ENCODE results near the gene IQCF6. TPM values are rescaled to one million over a fixed set of nuclear protein-coding genes. Genes with fewer than 3 reads are reported as not detected.
A peak's percentile ranks its signal among the peaks of the same experiment; 100 is the strongest.
"Not testable (repeated sequence)": the region's sequence is repeated elsewhere in the genome, so short reads cannot be mapped to it uniquely, and the experiment has no call there.

The IQCF6 gene
- total RNA-seq = not detected in 2 replicates

DNA sequence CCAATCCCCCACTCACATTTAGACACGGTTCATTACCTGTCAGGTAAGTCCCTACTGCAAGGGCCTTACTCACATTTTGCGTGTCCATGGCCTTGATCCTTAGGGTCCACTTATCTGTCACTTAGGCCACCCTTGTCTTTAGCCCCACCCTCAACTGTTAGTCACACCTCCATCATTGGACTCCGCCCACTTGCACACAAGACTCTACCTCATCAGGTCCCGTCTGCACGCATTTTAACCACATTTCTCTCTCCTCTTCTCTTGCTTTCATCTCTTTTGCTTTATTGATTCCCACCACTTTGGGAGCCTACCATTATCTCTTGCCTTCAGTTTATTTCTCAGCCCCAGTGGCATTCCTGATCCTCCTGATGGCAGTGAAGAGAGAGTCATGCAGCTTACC lies at the start of gene IQCF6:
IQCF6 (minus strand) TSS at position 101 of the 400 bp plus-strand sequence; CDS start at position 88, 13 bp downstream.
- no peak for DNase-seq (ENCODE audit: low read depth in 2 of 2)

DNA sequence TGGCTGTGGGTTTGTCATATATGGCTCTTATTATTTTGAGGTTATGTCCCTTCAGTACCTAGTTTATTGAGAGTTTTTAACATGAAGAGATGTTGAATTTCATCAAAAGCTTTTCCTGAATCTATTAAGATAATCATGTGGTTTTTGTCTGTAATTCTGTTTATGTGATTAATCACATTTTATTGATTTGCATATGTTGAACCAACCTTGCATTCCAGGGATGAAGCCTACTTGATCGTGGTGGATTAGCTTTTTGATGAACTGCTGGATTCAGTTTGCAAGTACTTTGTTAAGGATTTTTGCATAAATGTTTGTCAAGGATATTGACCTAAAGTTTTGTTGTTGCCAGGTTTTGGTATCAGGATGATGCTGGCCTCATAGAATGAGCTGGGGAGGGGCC lies 49.3 kb upstream of the IQCF6 start:
- no peak for DNase-seq (ENCODE audit: low read depth in 2 of 2)

DNA sequence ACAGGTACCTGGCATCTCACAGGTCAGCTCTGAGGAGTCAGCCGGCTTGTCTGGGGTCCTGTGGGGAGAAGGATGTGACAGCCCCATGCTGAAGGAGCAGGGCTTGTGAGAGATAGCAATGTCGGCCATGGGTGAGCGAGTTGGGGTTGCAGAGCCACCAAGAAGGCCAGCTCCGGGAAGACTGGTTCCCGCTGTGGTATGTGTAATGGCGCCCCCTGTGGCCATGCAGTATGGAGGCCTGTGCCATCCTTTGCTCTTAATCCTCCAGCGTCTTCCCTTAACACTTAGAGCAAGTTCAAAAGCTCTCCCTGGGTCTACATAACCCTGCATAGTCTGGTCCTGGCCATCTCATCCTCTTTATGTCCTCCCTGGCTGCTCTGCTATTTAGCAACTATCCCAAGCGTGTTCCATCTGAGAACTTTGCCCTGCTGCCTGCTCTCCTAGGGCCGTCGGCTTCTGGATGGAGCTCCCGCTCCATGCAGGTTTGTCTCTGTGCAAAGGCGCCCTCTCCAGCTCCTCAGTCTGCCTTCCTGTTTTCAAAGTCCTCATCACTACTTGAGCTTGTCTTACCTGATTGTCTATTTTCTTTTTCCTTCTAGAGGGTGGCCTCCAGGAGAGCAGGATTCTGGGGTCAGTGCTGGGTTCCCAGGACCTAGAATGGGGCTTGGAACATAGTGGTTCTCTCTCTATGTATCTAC lies 40.8 kb upstream of the IQCF6 start:
- DNase-seq (ENCODE audit: low read depth in 2 of 2) = no peak

GRCh38 chr3:51819151-51819550 lies 40.1 kb upstream of the IQCF6 start:
- no peak for DNase-seq (ENCODE audit: low read depth in 2 of 2)

DNA sequence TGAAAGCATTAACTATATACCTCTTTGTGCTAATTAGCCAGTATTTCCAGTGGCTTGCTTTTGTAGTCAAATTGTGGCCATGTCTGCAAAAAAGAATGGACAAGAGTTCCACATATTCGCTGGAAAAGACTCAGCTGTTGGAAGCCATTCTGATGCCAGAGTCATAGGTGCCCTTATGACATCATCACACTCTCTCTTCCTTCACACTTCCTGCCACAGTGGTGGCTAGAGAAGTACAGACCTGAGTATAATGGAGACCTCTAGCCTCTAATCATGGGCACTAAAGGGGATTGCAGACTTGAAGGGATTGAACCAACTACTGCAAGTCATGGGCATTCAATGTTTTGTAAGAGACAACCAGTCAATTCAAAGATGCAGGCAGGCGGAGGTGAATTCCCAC lies 38.3 kb upstream of the IQCF6 start:
- DNase-seq (ENCODE audit: low read depth in 2 of 2) = no peak

DNA sequence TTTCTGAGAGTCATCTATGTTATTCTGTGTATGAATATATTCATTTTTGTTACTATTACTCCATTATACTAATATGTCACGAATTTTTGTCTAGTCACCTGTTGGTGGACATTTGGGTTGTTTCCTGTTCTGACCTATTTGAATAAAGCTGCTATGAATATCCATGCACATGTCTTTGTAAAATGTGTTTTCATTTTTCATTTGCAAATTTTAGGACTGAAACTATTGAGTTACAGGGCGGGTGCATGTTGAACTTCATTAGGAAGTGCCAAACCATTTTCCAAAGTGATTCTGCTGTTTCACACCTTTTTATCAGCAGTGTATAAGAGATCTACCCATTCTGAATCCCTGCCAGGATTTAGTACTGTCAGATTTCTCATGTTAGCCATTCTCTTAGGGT lies 37.7 kb upstream of the IQCF6 start:
- no peak for DNase-seq (ENCODE audit: low read depth in 2 of 2)

GRCh38 chr3:51815614-51816013 lies 36.6 kb upstream of the IQCF6 start:
- DNase-seq (ENCODE audit: low read depth in 2 of 2) = no peak

GRCh38 chr3:51814034-51814433 lies 35.0 kb upstream of the IQCF6 start:
- no peak for DNase-seq (ENCODE audit: low read depth in 2 of 2)

- DNase-seq (ENCODE audit: low read depth in 2 of 2) = no peak
Measured at GRCh38 chr3:51813539-51813938, 34.5 kb upstream of the IQCF6 start.

DNA sequence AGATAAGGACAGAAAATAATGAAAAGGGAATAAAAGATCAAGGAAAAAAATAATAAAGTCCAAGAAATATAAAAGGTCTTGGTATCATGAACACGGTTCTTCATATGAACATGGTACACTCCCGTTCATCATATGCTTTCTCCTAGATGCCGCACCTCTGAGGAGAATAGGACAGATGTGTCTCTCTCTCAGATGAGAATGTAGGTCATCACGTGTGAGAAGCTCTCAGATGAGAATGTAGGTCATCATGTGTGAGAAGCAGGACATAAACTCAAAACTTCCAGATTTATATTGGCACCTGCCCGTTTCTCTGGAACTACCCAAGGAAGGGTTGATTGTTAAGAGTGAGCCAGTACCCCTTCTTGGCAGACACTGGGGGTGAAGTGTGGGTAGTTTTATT lies 29.9 kb upstream of the IQCF6 start:
- DNase-seq (ENCODE audit: low read depth in 2 of 2) = no peak

GRCh38 chr3:51802106-51802703 lies 23.2 kb upstream of the IQCF6 start:
- no peak for DNase-seq (ENCODE audit: low read depth in 2 of 2)

DNA sequence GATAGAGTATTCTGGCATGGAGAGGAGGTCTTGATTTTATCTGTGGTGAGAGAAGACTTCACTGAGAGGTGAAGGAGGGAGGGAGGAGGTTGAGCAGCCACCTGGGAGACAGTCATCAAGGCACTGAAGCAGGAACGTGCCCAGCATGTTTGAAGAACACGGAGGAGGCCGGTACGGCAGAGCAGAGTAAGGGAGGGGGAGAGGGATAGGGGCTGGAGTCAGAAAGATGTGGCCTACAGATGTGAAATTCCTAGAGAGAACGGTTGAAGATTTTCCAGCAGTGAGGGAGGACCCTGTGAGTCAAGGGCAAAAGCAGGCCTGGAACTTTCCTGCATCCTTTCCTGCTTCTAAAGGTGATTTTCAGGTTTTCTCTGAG lies 21.7 kb upstream of the IQCF6 start:
- no peak for DNase-seq (ENCODE audit: low read depth in 2 of 2)

DNA sequence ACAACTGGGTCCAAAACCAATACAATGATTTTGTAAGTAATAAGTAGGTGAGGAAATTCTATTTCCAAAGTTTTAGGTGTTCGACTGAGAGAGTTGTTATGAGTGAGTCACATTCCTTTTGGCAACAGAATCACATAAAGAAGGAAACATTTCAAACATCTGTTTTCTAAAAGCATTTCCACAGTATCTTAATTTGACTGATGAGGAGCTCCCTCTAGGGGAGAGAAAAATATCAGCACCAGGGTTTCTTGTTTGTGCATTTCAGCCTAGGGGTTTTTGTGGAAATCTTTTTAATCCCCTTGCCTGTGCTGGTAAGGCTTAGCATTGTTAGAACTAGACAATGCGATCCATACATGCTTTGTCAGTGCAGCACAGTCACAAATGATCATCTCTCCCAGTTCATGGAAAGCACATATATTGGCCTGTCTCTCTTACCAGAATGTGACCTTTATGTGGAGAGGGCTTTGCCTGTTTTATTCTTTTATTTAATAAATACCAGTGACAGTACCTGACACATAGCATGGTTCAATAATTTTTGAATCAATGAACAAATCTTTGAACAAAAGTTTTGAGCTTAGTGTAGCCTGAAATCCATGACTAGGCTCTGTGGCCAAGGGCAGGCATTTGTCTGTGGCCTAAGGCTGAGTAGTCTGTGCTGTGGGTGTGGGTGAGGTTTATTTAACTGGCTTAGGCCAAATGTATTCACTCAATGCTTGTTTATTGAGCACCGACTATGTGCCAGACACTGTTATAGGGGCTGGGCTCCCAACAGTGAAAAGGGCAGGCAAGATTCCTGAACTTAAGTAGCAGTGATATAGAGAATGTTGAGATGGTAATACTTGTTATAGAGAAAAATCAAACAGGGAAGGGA lies 21.1 kb upstream of the IQCF6 start:
- DNase-seq (ENCODE audit: low read depth in 2 of 2) = peak; percentile 59 to 69

DNA sequence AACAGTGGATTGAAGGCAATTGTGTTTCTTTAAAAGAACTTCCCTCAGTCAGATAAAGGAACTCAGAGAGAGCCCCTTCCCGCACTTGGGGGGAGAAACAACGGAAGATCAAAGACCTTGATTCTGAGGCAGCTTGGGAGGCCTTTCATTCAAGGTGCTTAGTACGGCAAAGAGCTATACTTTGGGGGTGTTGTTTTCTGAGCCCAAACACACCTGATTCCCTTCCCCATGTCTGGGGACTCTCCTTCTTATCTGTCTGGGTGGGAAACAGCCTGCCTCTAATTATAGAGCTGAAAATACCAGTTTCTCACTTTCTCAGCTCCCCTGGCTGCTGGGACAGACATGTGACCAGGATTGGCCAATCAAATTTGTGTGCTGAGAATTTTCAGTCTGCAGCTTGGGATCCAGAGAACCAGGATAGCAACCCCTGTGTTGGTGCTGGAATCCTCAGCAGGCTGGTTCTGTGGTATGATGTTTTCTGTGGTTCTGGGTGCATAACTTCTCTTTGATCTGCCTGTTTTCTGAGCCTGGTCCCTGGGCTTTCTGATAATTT lies 19.4 kb upstream of the IQCF6 start:
- no peak for DNase-seq (ENCODE audit: low read depth in 2 of 2)

GRCh38 chr3:51796854-51797253 lies 17.8 kb upstream of the IQCF6 start:
- DNase-seq (ENCODE audit: low read depth in 2 of 2) = no peak

- no peak for DNase-seq (ENCODE audit: low read depth in 2 of 2)
Measured at GRCh38 chr3:51794206-51794605, 15.2 kb upstream of the IQCF6 start.

- no peak for DNase-seq (ENCODE audit: low read depth in 2 of 2)
Measured at GRCh38 chr3:51792206-51792605, 13.2 kb upstream of the IQCF6 start.

DNA sequence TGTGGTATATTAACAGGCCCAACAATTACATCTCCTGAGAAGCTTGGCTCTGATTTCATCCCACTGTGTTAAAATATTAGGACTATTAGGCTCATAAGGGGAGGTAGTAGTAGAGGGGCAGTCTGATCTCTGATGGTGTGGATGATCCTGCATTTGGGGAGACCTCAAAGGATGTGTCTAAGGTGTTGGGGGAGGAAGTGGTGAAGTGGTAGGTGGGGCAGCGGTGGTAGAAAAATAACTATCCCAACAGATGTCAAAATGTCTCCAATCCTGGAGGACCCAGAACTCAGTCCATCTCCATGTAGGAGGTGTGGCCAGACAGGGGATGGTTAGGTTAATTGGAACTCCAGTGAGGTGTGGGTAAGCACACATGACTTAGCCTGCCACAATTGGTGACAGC lies 10.4 kb upstream of the IQCF6 start:
- no peak for DNase-seq (ENCODE audit: low read depth in 2 of 2)

GRCh38 chr3:51787576-51787975 lies 8.5 kb upstream of the IQCF6 start:
- not testable (repeated sequence) for DNase-seq (ENCODE audit: low read depth in 2 of 2)

- DNase-seq (ENCODE audit: low read depth in 2 of 2) = no peak
Measured at GRCh38 chr3:51786267-51786666, 7.2 kb upstream of the IQCF6 start.

DNA sequence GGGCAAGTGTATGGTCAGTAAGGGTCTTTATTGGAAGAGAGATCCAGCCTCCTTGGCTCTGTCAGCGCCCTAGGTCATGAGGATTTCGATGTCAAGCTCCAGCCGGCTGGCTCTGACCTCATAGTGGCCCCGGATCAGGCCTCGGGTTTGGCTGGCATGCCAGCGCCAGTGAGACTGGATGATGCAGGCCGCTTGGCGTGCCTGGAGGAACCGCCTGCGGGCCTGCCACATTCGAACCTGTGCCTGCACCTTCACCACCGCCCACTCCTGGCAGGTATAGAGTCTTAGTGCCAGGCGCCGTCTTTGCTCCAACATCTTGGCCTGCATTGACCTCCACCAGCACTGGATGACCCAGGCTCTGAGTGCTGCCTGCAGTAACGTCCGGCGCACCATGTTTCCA lies 483 bp downstream of the IQCF6 start:
- DNase-seq (ENCODE audit: low read depth in 2 of 2) = no peak

DNA sequence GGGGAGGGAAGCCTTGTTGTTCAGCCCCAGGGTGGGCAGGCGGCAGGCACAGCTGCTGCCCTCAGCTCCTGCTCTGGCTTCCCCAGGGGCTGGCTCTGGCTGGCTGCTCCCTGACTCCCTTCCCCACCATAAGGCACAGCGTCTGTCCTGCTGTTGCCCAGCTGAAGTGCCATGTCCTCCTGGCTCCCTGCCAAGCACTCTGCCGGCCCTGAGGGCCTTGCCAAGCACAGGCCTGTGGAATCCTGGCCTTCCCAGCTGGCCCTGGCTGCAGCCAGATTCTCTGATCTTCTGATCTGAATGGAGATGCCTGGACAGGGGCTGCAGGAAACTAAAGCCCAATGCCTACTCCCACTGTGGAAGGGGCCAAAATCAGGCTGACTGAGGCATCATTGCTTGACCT lies 1.1 kb downstream of the IQCF6 start:
- no peak for DNase-seq (ENCODE audit: low read depth in 2 of 2)

Data from dermis microvascular lymphatic vessel endothelial cell (primary cell).